ENCODE results near the gene S100A9.
"Not testable (repeated sequence)": the region's sequence is repeated elsewhere in the genome, so short reads cannot be mapped to it uniquely, and the experiment has no call there.

Gene S100A9

DNA sequence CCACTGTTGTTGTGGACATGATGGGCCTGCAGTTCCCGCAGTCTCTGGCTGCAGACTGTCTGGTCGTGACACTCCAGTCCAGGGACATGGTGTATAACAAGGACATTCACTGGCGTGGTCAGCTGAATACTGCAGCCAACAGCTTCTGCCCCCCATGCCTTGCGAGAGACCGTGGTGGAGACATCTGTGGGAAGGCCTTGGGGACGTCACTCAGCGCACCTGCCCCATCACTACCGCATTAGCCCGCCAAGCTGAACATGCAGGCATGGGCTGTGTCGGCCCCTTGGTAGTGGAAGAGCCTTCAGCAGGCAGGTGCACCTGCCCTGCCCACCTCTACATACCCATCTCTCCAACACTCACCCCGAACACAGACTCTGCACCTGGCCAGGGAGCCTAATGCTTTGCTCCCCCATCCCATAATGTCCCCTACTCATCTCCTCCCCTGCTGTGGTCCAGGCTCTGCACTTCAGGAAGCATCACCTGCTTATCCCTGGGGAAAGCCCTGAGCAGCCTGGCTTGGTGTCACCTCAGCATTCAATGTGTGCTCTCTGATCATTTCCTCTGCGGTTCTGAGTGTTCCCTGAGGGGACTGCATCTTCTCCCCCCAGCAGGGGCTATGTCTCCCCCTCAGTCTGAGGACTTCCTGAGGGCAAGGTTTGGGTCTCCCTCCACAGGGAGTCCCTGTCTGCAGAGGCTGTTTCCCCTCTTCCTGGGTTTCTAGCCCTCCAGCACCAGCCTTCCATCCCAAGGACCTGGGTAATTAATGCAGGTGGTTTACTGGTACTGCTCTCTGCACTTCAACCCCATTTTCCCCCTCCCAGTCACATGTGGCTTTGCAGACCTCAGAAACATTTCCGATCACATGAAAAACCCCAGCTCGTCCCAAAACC, 12.2 kb upstream of the S100A9 start:
- no peak for DNase-seq

DNA sequence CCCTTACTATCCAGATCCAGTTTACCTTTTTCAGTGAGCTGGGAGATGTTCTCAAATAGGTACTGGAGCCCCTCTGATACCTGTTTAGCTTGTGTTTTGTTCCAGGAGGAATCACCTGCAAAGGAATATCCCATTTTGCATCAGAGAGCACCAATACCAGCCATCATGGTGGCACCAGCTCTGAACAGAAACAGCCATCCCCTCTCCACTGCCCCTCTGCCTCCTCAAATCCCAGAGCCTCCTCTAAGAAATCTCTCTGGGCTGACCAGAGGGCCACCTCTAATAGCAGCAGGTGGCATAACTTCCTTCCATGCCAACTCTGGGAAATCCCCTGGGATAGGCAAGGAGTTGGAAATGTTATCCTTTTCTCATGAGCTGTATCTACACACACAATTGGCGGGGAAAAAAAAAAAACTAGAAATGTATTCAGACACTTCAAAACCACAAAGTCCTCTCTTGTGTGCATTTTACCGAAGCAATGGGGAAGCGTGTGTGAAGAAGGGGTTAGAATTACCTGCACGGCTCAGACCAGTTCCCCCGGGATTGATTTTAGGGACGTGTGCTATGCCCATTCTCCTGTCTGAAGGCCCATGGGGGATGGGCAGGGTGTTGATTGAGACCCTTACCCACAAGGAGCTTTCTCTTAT, 11.5 kb upstream of the S100A9 start:
- no peak for DNase-seq

DNA sequence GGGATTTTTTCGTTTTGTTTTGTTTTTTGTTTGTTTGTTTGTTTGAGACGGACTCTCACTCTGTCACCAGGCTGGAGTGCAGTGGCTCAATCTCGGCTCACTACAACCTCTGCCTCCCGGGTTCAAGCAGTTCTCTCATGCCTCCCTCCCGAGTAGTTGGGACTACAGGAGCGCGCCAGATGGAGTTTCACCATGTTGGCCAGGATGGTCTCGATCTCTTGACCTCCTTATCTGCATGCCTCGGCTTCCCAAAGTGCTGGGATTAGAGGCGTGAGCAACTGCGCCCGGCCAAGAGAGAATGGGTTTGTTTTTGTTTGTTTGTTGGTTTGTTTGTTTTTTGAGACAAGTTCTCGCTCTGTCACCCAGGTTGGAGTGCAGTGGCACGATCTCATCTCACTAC, 10.6 kb upstream of the S100A9 start:
- not testable (repeated sequence) for DNase-seq

DNA sequence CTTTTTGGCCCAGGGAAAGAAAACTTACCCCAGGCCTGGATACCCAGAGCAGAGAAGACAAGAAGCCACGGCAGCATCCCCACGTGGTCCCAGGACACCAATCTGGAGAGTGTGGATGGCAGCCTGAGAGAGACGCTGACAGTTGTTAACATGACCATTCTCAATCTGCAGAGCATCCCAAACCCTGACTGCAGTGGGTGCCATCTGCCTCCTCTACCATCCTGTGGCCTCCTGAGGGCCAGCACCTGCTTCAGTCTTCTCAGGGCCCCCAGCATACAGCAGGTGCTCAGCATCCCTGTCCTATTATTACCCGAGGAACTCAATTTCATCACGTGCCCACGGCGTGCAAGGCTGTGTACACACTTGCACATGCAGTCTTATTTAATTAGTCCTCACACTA, 9.8 kb upstream of the S100A9 start:
- DNase-seq, result no peak

DNA sequence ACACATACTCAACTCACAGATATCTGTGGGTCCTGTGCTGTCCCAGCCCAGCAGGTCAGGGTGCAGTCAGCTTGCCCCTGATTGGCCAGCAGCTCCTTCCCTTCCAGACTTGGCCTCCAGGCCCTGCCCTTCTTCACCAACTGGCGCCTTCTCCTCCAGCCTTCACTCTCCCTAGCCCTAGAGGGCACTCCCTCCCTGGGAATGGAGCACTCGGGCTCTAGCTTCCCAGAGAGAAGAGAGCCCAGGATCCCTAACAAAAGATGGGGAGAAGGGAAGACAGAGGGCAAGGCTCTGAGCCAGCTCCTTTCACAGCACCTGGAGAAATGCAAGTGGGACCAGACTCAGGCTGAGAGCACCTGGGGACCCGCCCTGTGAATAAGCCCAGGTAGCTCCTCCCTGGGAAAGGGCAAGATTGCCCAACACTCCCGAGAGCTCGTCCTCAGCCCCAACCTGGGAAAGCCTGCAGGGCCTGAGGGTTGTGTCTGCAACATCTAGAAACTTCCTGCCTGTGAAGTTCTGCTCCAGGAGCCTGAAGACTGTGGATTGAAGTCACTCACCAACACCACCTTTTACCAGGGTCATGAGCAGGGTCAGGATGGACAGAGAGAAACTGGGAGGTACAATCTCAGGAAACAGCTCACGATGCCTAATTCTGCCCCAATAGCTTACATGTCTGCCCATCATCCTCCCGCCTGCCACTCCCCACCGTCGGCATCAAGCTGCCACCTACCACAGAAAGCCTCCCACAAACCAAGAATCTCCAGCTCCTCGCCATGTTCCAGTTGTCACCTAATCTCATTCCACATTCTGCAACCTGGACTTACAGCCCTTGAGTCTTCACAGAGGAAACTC, 8.9 kb upstream of the S100A9 start, which contains the start of gene PGLYRP4:
Gene PGLYRP4, minus strand, starts transcription at position 331 of the 852 bp plus-strand sequence. CDS start 909 bp downstream, outside the sequence.
- DNase-seq, result no peak

DNA sequence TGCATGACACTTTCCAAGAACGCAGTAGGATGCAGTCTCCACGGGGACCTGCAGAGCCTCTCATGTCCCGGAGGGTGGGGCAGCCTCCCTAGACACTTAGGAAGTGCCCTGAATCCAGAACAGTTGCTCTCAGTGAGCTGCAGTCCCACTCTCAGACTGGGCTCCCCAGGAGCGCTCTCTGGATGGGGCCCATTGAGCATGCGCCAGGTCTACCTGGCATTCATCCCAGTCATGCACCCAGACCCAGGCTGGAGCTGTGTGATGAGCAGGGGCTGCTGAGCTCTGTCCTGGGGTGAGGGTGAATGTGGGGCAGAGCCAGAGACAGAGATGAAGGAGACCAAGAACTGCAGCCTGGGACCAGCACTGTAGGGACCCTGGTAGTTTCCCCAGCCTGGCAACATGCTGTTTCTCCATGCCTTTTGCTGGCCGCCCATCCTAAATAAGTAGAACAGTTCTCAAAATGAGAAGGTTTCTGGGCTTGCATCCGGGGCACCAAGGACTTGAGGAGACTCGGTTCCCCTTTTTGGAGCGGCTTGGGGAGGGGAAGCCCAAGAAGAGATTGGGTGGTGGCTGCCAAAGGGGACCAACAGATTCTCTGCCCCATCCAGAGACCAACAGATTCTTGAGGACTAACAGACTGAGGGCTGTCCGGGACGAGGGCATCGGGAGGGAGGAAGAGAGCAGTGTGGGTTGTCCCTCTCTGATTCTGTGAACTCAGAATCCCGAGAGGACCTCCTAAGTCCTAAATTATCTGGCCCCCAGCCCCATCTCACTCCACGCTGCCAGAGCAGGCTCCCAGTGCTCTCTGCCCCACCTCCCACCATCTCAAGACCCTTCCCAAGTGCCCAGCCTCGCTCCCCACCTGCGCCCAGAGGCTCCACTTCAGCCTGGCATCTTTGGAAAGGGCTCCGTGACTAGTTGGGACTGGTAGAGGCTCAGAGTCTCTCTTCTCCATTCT, 8.0 kb upstream of the S100A9 start:
- DNase-seq, result no peak

DNA sequence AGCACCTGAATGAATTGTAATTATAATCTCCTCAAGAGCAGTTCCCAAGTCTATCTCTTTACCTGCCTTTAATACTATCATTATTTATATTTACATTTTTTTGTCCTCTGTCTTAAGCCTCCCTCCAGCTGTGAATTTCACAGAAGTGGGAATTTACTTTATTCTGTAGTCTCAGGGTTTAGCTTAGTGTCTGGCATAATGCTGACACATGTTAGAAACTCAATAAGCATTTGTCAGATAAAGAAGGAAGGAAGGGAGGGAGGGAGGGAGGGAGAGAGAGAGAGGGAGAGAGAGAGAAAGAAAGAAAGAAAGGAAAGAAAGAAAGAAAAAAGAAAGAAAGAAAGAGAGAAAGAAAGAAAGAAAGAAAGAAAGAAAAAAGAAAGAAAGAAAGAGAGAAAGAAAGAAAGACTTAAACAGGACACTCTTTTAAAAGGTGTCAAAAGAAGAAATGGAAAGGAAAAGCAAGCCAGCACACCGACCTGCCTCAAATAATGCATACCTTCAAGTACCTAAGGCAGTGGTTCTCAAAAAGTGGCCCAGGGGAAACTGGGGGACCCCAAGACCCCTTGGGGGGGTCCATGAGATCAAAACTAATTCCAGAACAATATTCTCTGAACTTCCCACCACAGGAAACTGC, 7.2 kb upstream of the S100A9 start:
- DNase-seq, result no peak

DNA sequence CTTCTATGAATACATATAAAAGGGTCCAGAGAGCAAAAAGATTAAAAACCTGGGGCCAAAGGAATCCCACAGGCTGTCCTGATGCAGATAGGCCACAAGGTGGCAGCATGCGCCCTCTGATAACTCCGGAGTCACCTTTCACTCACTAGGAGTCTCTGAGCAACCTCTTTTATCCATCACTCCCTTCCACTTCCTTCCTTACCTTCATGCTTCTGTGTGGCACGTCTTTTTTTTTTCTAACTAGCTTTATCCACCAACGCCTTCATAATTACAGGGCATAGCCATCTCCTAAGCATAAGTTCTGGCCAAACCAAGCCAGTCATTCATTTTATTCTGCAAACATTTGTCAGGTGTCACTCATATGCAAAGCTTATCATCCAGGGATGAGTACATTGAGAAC, 5.1 kb upstream of the S100A9 start:
- DNase-seq, result peak; percentile 76

DNA sequence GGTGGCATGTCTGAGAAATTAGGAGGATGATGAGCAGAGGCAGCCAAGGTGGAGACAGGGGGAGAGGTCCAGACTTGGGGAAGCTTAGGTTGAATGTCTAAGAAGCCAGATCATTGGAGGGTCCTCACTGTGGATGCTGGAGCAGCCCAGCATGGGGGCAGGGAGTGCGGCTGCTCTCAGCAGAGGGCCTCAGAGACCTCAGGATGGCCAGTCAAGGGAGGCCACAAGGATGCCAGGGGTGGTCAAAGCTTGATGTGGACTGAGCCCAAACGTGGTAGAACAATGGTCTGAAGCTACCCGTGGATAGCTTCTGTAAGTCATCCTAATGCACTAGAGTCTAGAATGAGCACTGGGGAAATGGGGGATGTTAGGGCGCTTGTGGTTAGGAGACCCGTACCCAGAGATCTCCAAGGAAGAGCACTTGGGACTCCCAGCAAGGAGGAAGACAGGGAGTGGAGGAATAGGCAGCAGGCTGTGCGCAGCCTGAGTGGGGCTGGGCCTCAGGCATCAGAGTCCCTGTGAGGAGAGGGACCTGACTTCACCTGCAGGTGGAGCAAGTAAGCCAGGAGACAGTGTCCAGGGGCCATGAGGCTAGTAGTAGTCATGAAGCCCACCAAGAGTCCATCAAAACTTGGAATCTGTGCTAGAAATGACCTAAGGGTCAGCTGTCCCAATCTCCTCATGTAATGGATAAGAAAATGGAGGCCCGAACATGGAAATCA, 4.3 kb upstream of the S100A9 start:
- no peak for DNase-seq

DNA sequence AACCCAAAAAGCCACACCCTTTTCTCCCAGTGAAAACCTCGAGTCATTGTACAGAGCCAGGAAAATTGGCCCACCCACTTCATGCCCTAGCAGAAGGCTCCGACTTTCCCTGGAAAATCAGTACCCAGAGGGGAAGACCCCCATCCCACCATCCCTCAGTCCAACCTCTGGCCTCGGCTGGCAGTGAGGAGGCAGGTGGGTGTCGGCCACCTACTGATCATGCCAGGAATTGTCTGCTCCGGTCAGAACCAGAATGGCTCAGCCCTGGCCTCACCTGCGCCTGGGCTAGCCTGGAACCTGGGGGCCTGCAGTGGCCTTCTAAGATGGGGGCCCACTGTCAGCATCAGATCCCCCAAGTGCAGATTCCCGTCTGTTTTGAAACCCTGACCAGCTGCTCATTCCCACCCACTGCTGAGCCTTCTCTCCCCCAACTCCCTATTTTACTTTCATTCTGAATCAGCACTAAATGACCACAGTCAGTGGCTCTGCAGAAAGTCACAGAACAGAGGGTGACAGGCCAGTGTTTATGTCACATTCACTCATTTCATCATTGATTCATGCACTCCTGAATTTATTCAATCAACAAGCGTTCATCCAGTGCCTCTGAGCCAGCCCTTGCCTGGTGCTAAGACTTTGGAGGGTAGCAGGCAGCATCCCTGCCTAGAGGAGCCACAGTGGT, 3.0 kb upstream of the S100A9 start:
- no peak for DNase-seq

DNA sequence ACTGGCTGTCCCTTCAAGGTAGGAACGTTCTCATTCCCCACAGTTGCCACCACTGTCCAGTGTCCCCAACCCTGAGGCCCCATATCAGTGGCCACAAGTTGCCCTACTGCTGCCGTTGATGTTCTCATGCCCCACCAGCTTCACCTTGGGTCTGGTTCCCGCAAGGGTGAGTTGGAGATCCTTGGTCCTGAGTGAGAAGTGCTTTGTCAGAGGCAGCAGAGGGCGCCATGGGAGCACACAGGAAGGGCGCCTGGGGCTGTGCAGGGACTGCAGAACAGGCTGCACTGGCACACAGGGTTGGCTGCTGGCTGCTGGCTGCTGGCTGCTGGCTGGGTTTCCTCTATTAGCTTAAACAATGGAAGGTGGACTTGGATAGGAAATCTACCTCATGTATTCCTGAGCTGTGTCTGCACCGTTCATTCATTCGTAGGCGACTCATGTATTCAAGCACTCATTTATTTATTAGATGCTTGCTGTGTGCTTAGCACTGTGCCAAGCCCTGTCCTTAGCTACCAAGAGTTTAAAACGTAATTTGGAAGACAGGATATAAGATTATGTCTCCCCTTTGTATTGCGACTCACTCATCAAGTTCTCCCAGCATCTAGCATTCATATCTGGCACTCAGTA, 2.1 kb upstream of the S100A9 start:
- peak; percentile 77 for DNase-seq

DNA sequence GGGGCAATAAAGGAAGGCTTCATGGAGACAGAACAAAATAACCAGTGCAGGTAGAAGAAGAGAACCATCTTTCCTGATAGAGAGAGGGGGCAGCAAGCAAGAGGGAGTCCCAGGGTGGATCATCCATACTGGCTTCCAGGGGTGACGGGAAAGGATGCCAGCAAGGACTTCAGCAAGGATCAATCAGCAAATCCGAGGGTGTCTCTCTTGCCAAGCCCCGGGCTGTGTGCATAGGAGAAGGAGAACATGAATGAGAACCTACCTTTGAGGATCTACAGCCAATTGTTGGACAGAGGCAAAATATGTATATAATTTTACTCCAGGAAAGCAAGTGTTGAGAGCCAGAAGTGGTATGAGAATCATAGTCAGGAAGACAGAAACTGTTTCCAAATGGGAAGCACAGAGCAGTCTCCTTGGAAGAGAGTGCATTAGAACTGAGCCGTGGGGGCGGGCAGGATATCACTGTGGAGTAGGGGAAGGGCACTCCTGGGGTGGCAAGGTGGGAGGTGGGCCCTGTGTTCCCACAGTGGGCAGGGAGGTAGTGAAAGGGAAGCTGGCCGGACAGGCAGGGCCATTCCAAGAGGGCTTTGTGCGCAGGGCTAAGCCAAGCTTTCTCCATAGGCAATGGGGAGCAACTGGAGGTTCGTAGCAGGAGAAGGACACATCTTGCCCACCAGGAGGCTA, 1.1 kb upstream of the S100A9 start:
- DNase-seq, result no peak

DNA sequence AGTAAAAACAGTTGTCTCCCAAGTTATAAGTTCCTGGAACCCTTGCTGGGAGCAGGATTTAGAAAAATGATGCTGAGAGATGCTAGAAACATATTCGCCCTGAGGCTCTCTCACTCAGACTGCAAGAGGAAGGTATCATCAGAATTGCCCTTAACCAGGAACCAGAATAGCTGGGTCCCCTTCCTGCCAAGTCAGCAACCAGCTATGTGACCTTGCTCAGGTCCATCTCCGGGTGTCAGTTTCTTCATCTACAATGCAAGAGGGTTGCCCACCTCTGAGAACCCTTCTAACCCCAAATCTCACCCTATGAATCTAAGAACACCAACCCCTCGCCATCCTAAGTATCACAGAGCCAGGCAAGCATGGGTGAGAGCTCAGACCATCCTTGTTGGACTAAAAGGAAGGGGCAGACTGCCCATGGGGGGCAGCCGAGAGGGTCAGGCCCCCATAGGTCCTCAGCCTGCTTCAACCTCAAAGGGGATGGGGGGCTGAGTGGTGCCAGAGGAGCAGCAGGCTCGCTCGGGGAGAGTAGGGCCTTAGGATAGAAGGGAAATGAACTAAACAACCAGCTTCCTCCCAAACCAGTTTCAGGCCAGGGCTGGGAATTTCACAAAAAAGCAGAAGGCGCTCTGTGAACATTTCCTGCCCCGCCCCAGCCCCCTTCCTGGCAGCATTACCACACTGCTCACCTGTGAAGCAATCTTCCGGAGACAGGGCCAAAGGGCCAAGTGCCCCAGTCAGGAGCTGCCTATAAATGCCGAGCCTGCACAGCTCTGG, 390 bp upstream of the S100A9 start:
- no peak for DNase-seq

DNA sequence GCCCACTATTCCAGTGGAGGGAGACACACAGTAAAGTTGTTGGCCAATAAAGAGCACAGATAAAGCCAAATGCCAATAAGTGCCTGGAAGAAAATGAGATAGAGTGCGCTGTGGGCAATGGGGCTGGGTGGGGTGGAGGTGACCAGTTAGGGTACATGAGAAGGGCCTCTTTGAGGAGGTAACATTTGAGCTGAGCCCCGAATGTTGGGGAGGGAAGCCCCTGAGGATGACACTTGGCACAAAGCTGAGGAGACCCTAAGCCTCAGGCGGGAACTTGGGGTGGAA, 979 bp downstream of the S100A9 start:
- no peak for DNase-seq

DNA sequence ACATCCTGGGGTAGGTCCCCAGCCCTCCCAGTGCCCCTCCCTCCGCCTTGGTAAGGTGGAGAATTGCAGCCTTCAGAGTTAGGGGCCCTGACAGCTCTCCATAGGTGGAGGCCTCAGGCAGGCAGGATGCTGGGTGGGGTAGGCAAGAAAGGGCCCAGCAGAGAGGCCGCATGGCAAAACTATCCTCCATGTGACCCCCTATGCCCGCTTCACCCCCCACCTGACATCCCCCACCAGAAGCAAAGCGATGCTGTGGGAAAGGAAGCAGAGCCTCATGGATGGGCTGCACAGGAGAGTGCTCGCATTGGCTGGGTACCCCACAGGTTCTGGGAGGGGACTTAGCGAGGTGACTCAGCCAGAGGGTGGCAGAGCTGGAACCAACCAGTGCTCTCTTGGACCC, 1.6 kb downstream of the S100A9 start:
- no peak for DNase-seq

DNA sequence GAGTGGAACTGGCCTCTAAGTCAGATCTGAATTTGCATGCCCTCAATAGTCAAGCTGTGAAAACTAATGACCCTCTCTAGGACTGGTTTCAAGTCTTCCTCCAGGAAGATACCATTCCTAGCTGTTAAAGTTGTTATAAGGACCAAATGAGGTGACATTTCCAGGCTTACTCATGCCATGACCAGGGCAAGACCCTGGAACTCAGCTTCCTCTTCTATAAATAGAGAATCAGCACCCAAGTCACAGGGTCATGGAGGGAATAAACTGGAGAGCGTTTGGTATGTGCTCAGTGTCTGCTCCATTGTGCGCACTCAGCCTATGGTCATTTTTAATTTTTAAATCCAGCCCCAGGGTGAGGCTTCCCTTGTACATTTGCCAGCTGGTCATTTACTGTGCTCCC, 2.5 kb downstream of the S100A9 start:
- DNase-seq, result no peak

DNA sequence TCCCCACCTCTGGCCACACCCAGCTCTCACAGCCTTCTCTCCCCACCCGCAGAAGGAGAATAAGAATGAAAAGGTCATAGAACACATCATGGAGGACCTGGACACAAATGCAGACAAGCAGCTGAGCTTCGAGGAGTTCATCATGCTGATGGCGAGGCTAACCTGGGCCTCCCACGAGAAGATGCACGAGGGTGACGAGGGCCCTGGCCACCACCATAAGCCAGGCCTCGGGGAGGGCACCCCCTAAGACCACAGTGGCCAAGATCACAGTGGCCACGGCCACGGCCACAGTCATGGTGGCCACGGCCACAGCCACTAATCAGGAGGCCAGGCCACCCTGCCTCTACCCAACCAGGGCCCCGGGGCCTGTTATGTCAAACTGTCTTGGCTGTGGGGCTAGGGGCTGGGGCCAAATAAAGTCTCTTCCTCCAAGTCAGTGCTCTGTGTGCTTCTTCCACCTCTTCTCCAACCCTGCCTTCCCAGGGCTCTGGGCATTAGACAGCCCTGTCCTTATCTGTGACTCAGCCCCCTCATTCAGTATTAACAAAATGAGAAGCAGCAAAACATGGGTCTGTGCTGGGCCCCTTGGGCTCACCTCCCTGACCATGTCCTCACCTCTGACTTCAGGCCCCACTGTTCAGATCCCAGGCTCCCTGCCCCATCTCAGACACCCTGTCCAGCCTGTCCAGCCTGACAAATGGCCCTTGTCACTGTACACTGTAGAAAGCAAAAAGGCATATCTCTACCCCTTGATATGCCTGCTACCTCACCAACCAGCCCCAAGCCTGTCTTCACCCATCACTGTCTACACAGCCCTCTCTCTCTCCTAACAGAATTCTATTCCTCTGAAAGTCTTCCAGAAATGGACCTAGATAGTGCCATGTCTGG, 3.2 kb downstream of the S100A9 start:
- no peak for DNase-seq

Data from NCI-H526 treated with DMSO at 0.1 percent for 48 hours (cell line).